B cell (primary cell): Measurements from ENCODE around the gene GSX1. TPM values are rescaled to one million over a fixed set of nuclear protein-coding genes. Genes with fewer than 3 reads are reported as not detected.

Source experiments
- ATAC-seq: fragments of 200-7000 bp; cut with Tn5 transposase; one replicate; pipeline ENCODE4 v1.10.0; 2021; ENCODE audit warnings: low read depth, mild to moderate bottlenecking, moderate number of reproducible peaks, moderate library complexity
- CTCF ChIA-PET: fragments of 350-600 bp; sonication (Branson Sonifier 250); formaldehyde crosslinking; loops from one replicate; lab custom pipeline; 2021; ENCODE audit warnings: antibody characterized with exemption, inconsistent platforms; lab: Charles Lee
- POLR2A ChIA-PET: fragments of 350-600 bp; sonication (Branson Sonifier 250); formaldehyde crosslinking; loops from one replicate; lab custom pipeline; 2021; ENCODE audit warnings: antibody characterized with exemption; lab: Charles Lee
- DNase-seq: peaks from one replicate; pipeline ENCODE4 v3.0.0; 2013
- H2AFZ ChIP-seq: 2 replicates; pipeline ENCODE4 v1.6.1; 2012; ENCODE audit warnings: mild to moderate bottlenecking, low read depth, low read length; ENCODE audit not compliant: insufficient read depth, poor library complexity, severe bottlenecking
- H3K27ac ChIP-seq, 2 donors: 1 replicate in 1 of 2; 2 replicates in 1 of 2; pipeline ENCODE4 v1.5.1; 2012 to 2013; ENCODE audit warnings: low read length in 2 of 2, mild to moderate bottlenecking in 2 of 2, moderate library complexity in 1 of 2
- H3K27me3 ChIP-seq, 4 experiments: fragments of 200-600 bp in 1 of 4; sonication (generic) in 1 of 4; replicated peaks in 1 of 4; 1 replicate in 2 of 4; 2 replicates in 2 of 4; pipeline versions ENCODE4 v1.6.1 to v1.7.0; 2013 to 2016; ENCODE audit warnings: low read length in 3 of 4, mild to moderate bottlenecking in 2 of 4, mixed read lengths in 1 of 4, moderate library complexity in 1 of 4; ENCODE audit not compliant: insufficient read depth in 4 of 4, control insufficient read depth in 3 of 4; ENCODE audit errors: control extremely low read depth in 1 of 4
- H3K36me3 ChIP-seq, 2 experiments: replicated peaks in 1 of 2; 1 replicate in 1 of 2; 2 replicates in 1 of 2; pipeline versions ENCODE4 v1.6.1 to v1.7.1; 2013; ENCODE audit warnings: low read length in 1 of 2; ENCODE audit not compliant: insufficient read depth in 2 of 2, control insufficient read depth in 1 of 2; ENCODE audit errors: control extremely low read depth in 1 of 2, extremely low read depth in 1 of 2
- H3K4me1 ChIP-seq, 2 donors: fragments of 200-600 bp in 1 of 2; sonication (generic) in 1 of 2; 1 replicate in 1 of 2; 2 replicates in 1 of 2; pipeline versions ENCODE4 v1.5.1 to v1.6.1; 2013 to 2017; ENCODE audit warnings: low read length in 2 of 2; ENCODE audit not compliant: control insufficient read depth in 2 of 2, insufficient read depth in 2 of 2
- H3K4me2 ChIP-seq: replicated peaks from 2 replicates; pipeline ENCODE3; 2012; ENCODE audit warnings: mild to moderate bottlenecking, low read depth, low read length; ENCODE audit not compliant: poor library complexity, severe bottlenecking
- H3K4me3 ChIP-seq, 5 experiments: fragments of 200-600 bp in 1 of 5; sonication (generic) in 1 of 5; 1 replicate in 3 of 5; 2 replicates in 2 of 5; pipeline versions ENCODE4 v1.5.1 to v1.7.0; 2011 to 2016; ENCODE audit warnings: low read length in 4 of 5, mild to moderate bottlenecking in 4 of 5, low read depth in 2 of 5, control low read depth in 1 of 5, moderate library complexity in 1 of 5; ENCODE audit not compliant: insufficient read depth in 1 of 5; ENCODE audit errors: control extremely low read depth in 1 of 5, extremely low read depth in 1 of 5
- H3K79me2 ChIP-seq: fragments of 200-600 bp; sonication (generic); one replicate; pipeline ENCODE4 v1.6.0; 2016; ENCODE audit warnings: low read length; ENCODE audit not compliant: control insufficient read depth, insufficient read depth
- H3K9ac ChIP-seq: fragments of 200-600 bp; sonication (generic); 2 replicates; pipeline ENCODE4 v1.6.1; 2017; ENCODE audit warnings: mild to moderate bottlenecking, low read length, moderate library complexity
- H3K9me3 ChIP-seq, 3 donors: one replicate each; pipeline versions ENCODE4 v1.6.1 to v1.7.1; 2013; ENCODE audit warnings: low read length in 2 of 3; ENCODE audit not compliant: control insufficient read depth in 2 of 3, insufficient read depth in 1 of 3; ENCODE audit errors: control extremely low read depth in 1 of 3
- H4K20me1 ChIP-seq: 2 replicates; pipeline ENCODE4 v1.6.0; 2012; ENCODE audit warnings: mild to moderate bottlenecking, low read length; ENCODE audit not compliant: insufficient read depth, control insufficient read depth, poor library complexity, severe bottlenecking
- H3K27ac Mint-ChIP-seq: one replicate; pipeline ENCODE4 v1.8.0; 2021; ENCODE audit warnings: mixed read lengths
- H3K27me3 Mint-ChIP-seq: one replicate; pipeline ENCODE4 v1.8.0; 2021; ENCODE audit warnings: mixed read lengths
- H3K4me1 Mint-ChIP-seq: one replicate; pipeline ENCODE4 v1.8.0; 2021; ENCODE audit warnings: mixed read lengths
- H3K4me3 Mint-ChIP-seq: one replicate; pipeline ENCODE4 v1.8.0; 2021; ENCODE audit warnings: mixed read lengths
- H3K9me3 Mint-ChIP-seq: one replicate; pipeline ENCODE4 v1.8.0; 2022; ENCODE audit warnings: mixed read lengths; ENCODE audit not compliant: insufficient read depth
- EZH2 ChIP-seq: IDR thresholded peaks from 2 replicates; pipeline ENCODE4 v1.6.1; 2012; ENCODE audit warnings: borderline replicate concordance, low read depth, mild to moderate bottlenecking, moderate library complexity, low read length; ENCODE audit not compliant: insufficient read depth, poor library complexity, severe bottlenecking
- WGBS: methylation state at CpG from one replicate; pipeline ENCODE4 v1.1.5; 2013; ENCODE audit warnings: missing lambda C conversion rate; ENCODE audit not compliant: insufficient coverage; 5-methylcytosine and 5-hydroxymethylcytosine counted together
- intact Hi-C: fragments of 100-400 bp; cut with micrococcal nuclease; formaldehyde crosslinking; loops from one replicate; pipeline ENCODE4 v1.10.0; 2022
- polyA plus RNA-seq: library from polyadenylated mRNA; depleted of rRNA; stranded (reverse); fragments of >200 nt; gene quantifications from 2 replicates; pipeline ENCODE4 v1.2.3, GENCODE V29; 2012
- total RNA-seq, 2 donors: library from RNA; stranded (reverse); fragments of 120-200 nt in 1 of 2; gene quantifications; 1 replicate in 1 of 2; 2 replicates in 1 of 2; pipeline versions ENCODE4 v1.2.3 to v1.2.4, GENCODE V29; 2013 to 2022
- TF ChIP-seq, protein P1 (sequence below): fragments of 200-600 bp; IDR thresholded peaks from one replicate; pipeline ENCODE4 v1.8.0; 2022; ENCODE audit warnings: antibody characterized with exemption, mild to moderate bottlenecking

Gene GSX1
- total and polyA plus RNA-seq, 2 donors (not counting 1 experiment from before 2014, with no cell fraction given), result not detected

DNA sequence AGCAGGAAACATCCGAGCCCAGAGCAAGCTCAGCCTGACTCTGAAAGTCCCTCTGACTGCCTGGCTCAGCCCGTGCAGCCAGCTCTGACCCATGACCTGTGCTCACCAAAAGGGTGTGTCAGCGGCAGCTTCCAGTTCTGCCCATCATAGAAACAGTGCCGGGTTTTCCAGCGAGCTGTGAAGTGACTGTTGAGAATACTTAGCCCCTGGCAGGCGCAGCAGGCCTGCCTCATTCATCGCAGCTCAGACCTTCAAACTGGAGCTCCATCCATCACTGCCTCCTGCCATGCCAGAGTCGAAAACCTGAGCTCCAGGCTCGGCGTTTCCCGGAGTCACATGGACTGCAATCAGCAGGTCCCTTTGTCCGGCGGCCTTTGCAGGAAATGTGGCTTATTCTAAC lies 16.3 kb upstream of the GSX1 start:
- intact Hi-C loops, result no loop called here
- H3K9me3 ChIP-seq, result peaks cover 0 to 4% (median 0%) of the 10 kb centered on the region in 3 donors
- TF ChIP-seq, protein P1, sequence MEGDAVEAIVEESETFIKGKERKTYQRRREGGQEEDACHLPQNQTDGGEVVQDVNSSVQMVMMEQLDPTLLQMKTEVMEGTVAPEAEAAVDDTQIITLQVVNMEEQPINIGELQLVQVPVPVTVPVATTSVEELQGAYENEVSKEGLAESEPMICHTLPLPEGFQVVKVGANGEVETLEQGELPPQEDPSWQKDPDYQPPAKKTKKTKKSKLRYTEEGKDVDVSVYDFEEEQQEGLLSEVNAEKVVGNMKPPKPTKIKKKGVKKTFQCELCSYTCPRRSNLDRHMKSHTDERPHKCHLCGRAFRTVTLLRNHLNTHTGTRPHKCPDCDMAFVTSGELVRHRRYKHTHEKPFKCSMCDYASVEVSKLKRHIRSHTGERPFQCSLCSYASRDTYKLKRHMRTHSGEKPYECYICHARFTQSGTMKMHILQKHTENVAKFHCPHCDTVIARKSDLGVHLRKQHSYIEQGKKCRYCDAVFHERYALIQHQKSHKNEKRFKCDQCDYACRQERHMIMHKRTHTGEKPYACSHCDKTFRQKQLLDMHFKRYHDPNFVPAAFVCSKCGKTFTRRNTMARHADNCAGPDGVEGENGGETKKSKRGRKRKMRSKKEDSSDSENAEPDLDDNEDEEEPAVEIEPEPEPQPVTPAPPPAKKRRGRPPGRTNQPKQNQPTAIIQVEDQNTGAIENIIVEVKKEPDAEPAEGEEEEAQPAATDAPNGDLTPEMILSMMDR, result no peak
- TF ChIP-seq EZH2, result no peak
- Mint-ChIP-seq H3K4me1 (peaks cover 10% of the 10 kb centered on the region), H3K27ac (no peak overlapping the region), H3K4me3 (no peak overlapping the region), H3K27me3 (peaks cover 57% of the 10 kb centered on the region), H3K9me3 (no peaks in the 10 kb centered on the region)
- H3K4me2 ChIP-seq, result no peak overlapping the region
- no peak for DNase-seq
- 42% methylated on average over 8 of the region's 13 CpGs for WGBS
- no peak overlapping the region for H2AFZ ChIP-seq
- ATAC-seq, result no peak
- no peaks in the 10 kb centered on the region for H4K20me1 ChIP-seq
- ChIA-PET CTCF (interaction anchor here (0.8 to 1.1 kb wide), 2 partner anchors 9 to 51 kb away, joined by 4 to 5 read pairs; no protein-coding TSS in a partner anchor), POLR2A (no interaction called here)
- H3K4me1 ChIP-seq, result peaks cover 5 to 12% of the 10 kb centered on the region in 2 donors
- no peak overlapping the region for H3K27ac ChIP-seq
- H3K27me3 ChIP-seq, result peaks cover 0 to 25% (median 7%) of the 10 kb centered on the region in 4 experiments
- no peak overlapping the region for H3K9ac ChIP-seq
- H3K4me3 ChIP-seq, result no peak overlapping the region
- H3K79me2 ChIP-seq, result no peaks in the 10 kb centered on the region
- no peaks in the 10 kb centered on the region for H3K36me3 ChIP-seq

GRCh38 chr13:27782151-27782550 lies 10.1 kb upstream of the GSX1 start:
- no peak overlapping the region for H3K4me3 Mint-ChIP-seq
- H3K9me3 Mint-ChIP-seq, result no peaks in the 10 kb centered on the region
- Histone ChIP-seq H3K9me3 (peaks cover 0 to 6% (median 0%) of the 10 kb centered on the region in 3 donors), H3K36me3 (no peaks in the 10 kb centered on the region), H3K79me2 (no peaks in the 10 kb centered on the region), H3K27me3 (peaks cover 0 to 19% (median 8%) of the 10 kb centered on the region in 4 experiments), H3K9ac (no peak overlapping the region), H3K4me2 (no peak overlapping the region), H3K4me3 (no peak overlapping the region), H2AFZ (no peak overlapping the region), H3K4me1 (no peaks in the 10 kb centered on the region), H4K20me1 (no peaks in the 10 kb centered on the region), H3K27ac (no peak overlapping the region)
- WGBS, result 85% methylated on average over 2 of the region's 5 CpGs
- TF ChIP-seq, protein P1, result no peak
- TF ChIP-seq EZH2, result no peak
- intact Hi-C loops, result no loop called here
- no peak overlapping the region for H3K27ac Mint-ChIP-seq
- ATAC-seq, result no peak
- peaks cover 51% of the 10 kb centered on the region for H3K27me3 Mint-ChIP-seq
- H3K4me1 Mint-ChIP-seq, result no peaks in the 10 kb centered on the region
- ChIA-PET CTCF (interaction anchor here (1.2 kb wide), 1 partner anchor 212 kb away, joined by 3 read pairs; no protein-coding TSS in a partner anchor), POLR2A (interaction anchor here (0.5 to 0.6 kb wide), 2 partner anchors 189 to 372 kb away, joined by 3 to 8 read pairs; no protein-coding TSS in a partner anchor)
- DNase-seq, result no peak
